KBM-7 (cell line): Measurements from ENCODE around the gene SEPHS2.
"Not testable (repeated sequence)": the region's sequence is repeated elsewhere in the genome, so short reads cannot be mapped to it uniquely, and the experiment has no call there.

Experiments
- DNase-seq: peaks from one replicate; pipeline ENCODE4 v3.0.0-alpha.2; 2015
- in situ Hi-C: fragments of 300-500 bp; cut with MboI; formaldehyde crosslinking; loops from 2 replicates; pipeline ENCODE4 v1.14.3; 2020; ENCODE audit warnings: low sequenced_read_pairs, low pct_unique_long_range_greater_than_20kb, mixed read lengths

Gene SEPHS2

DNA sequence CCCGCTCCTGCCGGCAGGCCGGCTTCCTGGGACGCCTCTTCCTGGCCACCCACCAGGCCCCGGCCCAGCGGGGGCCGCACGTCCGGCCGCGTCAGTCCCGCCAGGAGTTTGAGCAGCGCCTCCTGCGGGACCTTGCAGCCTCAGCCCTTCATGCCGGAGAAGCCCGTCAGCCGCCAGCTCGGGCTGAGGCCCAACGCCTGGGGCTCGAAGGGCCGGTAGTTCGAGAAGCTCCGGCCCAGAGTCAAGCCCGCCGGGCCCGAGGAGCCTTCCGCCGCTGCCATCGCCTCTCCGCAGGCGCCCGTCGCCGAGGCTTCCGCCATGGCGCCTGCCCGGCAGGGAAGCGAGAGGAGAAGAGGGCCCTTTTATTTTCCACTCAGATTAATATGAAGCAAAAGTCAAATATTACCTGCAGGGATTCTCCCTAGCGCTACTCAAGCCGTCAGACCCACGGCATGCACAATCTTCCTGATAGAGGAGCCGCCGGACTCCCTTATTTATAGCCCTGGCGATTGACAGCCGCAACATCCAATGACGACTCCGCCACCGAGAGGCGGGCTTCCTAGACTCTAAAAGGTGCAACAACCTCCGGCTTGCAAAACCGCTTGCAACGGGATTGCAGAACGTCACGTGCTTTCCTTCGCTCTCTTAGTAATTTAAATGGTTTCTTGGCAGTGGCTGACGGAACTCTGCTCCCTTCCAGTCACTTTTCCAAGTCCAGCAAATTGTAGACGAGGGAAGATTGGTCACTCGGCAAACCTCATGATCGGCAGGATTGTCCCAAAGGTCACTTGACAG is at the start of gene SEPHS2:
Gene SEPHS2 (minus strand): TSS at position 467 of the 795 bp plus-strand sequence. CDS start 147 bp downstream, at position 320.
- in situ Hi-C loops = no loop called here
- peak; percentile 97 for DNase-seq

DNA sequence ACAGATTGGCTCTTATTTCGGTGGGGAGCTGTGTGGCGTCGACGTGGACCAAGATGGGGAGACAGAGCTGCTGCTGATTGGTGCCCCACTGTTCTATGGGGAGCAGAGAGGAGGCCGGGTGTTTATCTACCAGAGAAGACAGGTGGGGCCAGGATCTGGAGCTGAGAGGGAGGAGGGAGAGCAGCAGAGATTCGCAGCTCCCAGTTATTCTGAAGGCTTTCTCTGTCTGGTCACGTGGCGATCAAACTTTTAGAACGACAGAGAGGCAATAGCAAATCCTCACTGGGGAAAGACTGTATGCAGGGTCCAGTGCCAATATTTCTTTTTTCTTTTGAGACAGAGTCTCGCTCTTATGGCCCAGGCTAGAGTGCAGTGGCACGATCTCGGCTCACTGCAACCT is 49.0 kb upstream of the SEPHS2 start:
- in situ Hi-C loops = no loop called here
- DNase-seq = no peak

- in situ Hi-C loops = no loop called here
Observed at GRCh38 chr16:30493941-30494488, 48.3 kb upstream of the SEPHS2 start.

DNA sequence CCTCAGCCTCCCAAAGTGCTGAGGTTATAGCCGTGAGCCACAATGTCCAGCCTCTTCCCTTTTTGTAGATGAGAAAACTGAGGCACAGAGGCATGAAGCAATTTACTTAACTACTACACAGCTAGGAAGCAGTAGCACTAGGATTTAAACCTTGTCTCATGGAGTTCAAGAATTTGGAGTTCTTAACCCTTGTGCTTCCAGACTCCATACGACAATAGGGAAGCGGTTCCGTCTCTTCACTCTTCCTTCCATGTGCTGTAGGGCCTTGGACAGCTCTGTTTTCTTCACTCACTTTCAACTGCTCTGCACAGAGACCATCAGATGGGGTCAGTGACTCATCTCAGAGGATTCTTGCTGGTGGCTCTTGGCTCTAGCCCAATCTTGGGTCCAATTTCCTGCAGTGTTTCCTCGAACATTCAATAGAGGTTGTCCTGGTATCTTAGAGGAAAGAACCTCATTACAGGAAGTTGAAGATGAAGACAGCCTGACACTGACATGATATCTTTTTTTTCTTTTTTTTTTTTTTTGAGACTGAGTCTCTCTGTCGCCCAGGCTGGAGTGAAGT is 46.2 kb upstream of the SEPHS2 start:
- in situ Hi-C loops = no loop called here
- DNase-seq = peak; percentile 85

More at GRCh38 chr16:30493941-30494488, 48.3 kb upstream of the SEPHS2 start:
- DNase-seq = no peak

GRCh38 chr16:30491229-30491628 is 45.6 kb upstream of the SEPHS2 start:
- DNase-seq = no peak
- in situ Hi-C loops = no loop called here

DNA sequence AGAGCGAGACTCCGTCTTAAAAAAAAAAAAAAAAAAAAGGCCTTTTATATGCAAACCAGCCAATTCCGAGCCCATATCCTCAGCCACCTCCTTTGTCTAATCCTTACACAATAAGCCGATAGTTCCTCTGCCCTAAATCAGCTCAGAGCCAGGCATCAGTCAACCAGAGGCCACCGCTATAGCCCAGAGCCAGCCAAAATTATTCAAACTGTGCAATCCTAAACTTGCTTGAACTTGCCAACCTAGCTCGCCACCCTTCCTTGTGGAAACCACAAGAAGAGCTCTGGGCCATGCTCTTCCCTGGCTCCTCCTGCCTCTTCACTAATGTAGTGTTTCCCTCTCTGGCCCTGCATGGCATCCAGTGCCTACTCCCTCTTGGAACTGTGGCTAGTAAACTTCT is 44.5 kb upstream of the SEPHS2 start:
- peak; percentile 40 for DNase-seq
- in situ Hi-C loops = no loop called here

DNA sequence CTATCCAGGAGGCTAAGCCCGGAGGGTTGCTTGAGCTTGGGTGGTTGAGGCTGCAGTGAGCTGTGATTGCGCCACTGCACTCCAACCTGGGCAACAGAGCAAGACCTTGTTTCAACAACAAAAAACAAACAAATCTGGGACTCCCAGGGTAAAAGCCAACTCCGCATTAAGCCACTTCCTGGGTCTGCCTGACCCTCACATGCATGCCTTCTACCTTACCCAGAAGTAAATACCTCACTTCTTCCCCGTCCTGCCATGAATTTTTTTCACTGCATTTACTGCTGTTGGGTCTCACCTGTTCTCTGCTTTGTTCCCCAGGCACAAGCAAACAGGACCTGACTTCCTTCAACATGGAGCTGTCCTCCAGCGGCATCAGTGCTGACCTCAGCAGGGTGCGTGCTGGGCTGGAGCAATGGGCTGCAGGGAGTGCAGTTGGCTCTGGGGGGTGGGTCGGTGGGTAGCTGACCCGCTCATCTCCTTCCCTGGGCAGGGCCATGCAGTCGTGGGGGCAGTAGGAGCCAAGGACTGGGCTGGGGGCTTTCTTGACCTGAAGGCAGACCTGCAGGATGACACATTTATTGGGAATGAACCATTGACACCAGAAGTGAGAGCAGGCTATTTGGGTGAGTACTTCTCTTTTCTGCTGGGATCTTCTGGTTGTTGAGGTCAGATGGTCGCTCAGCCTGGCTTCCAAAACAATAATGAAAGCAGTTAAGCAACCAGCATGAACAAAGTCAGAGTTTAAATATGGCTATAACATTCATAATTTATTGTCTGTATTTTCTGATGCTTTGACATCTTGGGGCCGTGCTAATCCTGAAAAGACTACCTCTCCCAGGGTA is 43.3 kb upstream of the SEPHS2 start:
- peak; percentile 36 for DNase-seq
- in situ Hi-C loops = no loop called here

DNA sequence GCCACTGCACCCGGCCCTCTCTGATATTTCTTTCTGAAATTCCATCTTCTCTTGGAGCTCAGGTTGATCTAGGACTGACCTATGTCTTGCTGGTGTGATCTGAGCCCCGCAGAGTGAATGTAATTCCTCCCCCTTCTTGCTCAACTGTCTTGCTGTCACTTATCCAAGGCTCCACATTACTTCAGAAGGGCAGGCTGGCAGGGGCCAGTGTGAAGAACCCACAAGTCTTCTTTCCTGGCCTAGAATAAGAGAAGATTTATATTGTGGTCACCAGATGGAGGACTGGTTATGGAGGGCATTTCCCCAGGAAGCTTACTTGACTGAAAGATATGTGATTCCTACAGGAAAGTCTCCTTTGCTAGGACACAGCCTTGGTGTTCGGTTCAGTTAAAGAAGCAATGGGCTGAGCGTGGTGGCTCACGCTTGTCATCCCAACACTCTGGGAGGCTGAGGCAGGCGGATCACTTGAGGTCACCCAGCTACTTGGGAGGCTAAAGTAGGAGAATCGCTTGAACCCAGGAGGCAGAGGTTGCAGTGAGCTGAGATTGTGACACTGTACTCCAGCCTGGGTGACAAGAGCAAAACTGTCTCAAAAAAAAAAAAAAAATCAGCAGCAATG is 40.3 kb upstream of the SEPHS2 start:
- in situ Hi-C loops = no loop called here
- DNase-seq = no peak

DNA sequence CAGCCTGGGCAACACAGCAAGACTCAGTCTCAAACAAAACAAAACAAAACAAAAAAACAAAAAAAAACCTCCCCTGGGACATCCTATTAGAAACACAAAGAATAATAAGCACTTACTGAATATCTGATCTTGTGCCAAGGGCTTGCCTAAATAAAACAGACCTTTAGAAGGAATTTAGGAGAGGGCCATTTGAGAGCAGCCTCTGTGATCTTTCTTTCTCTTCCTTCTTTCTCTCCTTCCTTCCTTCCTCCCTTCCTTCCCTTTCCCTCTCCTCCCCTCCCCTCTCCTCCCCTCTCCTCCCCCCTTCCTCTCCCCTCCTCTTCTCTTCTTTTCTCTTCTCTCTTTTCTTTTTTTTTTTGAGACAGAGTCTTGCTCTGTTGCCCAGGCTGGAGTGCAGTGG is 39.2 kb upstream of the SEPHS2 start:
- in situ Hi-C loops = no loop called here
- DNase-seq = no peak

GRCh38 chr16:30482366-30482765 is 36.7 kb upstream of the SEPHS2 start:
- in situ Hi-C loops = no loop called here
- no peak for DNase-seq

DNA sequence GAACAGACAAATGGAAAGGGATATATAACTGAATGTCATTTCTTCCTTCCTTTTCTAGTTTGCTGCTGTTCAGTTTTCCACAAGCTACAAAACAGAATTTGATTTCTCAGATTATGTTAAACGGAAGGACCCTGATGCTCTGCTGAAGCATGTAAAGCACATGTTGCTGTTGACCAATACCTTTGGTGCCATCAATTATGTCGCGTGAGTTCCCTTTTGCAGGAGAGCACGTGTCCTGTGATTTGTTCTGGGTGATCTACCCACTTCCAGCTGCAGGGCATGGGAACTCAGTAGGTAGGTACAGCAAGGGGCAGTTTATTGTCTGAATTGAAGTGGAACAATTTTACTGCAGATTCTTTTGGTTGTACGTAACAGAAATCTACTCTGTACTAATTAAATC is 35.7 kb upstream of the SEPHS2 start:
- DNase-seq = no peak

DNA sequence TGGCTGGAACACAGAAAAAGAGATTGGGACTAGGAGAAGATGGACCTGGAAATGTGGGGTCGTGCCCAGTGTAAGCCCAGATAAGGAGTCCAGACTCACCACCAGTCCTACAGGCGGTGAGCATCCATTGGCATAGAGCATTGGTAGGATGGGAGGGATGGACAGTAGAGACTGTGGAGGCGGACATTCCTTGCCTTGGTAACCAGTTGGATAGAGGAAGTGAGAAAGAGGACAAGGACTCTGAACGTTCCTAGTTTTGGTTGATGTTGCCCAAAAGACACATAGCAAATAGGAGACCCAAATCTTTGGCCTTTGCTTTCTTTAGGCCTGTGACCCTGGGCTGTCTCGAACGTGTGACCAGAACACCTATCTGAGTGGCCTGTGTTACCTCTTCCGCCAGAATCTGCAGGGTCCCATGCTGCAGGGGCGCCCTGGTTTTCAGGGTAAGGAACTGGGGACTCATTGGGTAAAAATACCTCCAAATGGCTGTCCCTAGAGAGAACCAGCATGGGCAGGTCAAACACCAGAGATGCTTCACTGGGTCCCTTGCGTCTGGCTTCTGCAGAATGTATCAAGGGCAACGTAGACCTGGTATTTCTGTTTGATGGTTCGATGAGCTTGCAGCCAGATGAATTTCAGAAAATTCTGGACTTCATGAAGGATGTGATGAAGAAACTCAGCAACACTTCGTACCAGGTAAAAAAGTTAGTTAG is 33.2 kb upstream of the SEPHS2 start:
- in situ Hi-C loops = no loop called here
- no peak for DNase-seq

More for the DNA sequence above, 35.7 kb upstream of the SEPHS2 start:
- in situ Hi-C loops = no loop called here

DNA sequence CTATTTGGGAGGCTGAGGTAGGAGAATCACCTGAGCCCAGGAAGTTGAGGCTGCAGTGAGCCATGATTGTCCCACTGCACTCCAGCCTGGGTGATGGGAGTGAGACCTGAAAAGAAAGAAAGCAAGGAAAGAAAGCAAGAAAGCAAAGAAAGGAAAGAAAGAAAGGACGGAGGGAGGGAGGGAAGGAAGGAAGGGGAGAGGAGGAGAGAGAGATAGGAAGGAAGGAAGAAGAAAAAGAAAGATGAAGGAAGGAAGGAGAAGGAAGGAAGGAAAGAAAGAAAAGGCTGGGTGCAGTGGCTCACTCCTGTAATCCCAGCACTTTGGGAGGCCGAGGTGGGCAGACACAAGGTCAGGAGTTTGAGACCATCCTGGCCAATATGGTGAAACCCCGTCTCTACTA is 32.1 kb upstream of the SEPHS2 start:
- DNase-seq, in situ Hi-C loops: not testable (repeated sequence)

DNA sequence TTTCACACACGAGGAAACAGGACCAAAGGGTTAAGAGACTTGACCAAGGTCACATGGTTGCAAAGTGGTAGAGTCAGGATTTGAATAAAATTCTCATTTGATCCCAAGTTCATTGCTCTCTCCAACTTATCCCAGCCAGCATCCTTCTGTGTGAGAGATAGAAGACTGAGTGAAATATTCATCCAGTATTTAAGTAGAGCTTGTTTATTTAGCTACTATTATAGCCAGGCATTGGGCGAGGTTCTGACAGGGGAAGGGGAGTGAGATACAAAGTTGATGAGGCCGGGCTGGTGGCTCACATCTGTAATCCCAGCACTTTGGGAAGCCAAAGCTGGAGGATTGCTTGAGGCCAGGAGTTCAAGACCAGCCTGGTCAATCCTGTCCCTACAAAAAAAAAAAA is 31.3 kb upstream of the SEPHS2 start:
- DNase-seq = no peak
- in situ Hi-C loops = no loop called here

- DNase-seq = no peak
- in situ Hi-C loops = no loop called here
Observed at GRCh38 chr16:30474684-30475083, 29.0 kb upstream of the SEPHS2 start.

DNA sequence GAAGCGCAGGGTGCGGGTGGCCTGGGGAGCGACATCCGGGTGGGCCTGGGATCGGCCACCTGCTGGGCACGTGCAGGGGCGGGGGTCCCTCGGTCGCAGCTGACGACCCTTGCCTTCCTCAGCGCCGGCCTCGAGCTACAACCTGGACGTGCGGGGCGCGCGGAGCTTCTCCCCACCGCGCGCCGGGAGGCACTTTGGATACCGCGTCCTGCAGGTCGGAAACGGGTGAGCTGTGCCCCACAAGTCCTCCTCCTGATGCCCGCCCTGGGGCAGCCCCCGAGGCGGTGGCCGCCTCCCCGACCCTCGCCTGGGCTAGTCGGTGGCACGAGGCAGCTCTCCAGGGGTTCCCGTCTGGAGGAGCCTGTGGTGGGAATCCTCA is 28.4 kb upstream of the SEPHS2 start:
- in situ Hi-C loops = no loop called here
- DNase-seq = no peak

- DNase-seq = peak; percentile 49
- in situ Hi-C loops = no loop called here
Observed at GRCh38 chr16:30473231-30474073, 27.8 kb upstream of the SEPHS2 start.
